ENCODE data around the gene SPAAR. TPM values are rescaled to one million over a fixed set of nuclear protein-coding genes. Genes with fewer than 3 reads are reported as not detected.
"Not testable (repeated sequence)": the region's sequence is repeated elsewhere in the genome, so short reads cannot be mapped to it uniquely, and the experiment has no call there.

Gene SPAAR
- total RNA-seq, 2 donors from 2014 or later, result 3.8 to 6.3 TPM

DNA sequence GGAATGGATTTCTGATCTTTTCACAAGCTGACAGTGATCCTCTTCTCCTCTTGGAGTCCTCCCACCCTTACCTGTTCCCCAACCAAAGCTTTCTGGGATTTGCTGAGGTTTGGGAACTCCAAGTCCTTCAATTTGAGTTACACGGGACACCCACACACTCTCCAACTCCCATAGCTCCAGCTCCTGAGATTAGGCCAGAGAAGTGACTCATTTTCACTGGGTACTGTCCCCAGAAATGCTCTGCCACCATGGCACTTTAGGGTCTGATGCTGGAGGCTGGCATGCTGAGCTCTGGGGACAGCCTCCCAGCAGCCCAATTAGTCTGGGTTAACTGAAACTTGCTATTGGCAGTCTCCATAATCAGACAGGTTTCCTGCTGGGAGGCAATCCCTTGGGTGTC, 17.2 kb upstream of the SPAAR start:
- Histone ChIP-seq H3K27me3 (no peaks in the 10 kb centered on the region), H3K4me1 (no peaks in the 10 kb centered on the region), H3K36me3 (no peaks in the 10 kb centered on the region)

DNA sequence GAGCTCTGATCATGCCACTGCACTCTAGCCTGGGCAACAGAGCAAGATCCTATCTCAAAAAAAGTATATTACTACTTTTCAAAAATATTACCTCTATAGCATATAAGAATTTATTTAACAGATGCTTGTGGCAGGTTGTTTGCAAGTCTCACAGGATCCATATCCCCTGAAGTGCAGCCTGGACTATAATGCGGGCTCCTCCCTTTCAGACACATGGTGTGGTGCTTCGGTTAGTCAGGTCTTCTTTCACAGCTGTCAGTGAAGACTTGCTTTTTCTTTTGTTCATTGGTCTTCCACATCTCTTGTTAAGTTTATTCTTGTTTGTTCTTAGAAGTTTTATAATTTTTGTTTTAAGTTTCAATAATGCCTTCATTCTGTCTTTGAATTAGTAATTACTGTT, 12.7 kb upstream of the SPAAR start:
- H3K27ac ChIP-seq, result no peak overlapping the region
- H3K27me3 ChIP-seq, result no peaks in the 10 kb centered on the region
- H3K4me1 ChIP-seq, result no peaks in the 10 kb centered on the region
- no peak overlapping the region for H3K4me3 ChIP-seq
- DNase-seq (ENCODE audit: low spot score), result no peak
- H3K9me3 ChIP-seq, result no peaks in the 10 kb centered on the region
- no peaks in the 10 kb centered on the region for H3K36me3 ChIP-seq
- TF ChIP-seq CTCF (IDR thresholded peaks at IDR 0.05), result no peak

More for the DNA sequence above, 17.2 kb upstream of the SPAAR start:
- no peaks in the 10 kb centered on the region for H3K9me3 ChIP-seq
- H3K27ac ChIP-seq, result no peak overlapping the region
- no peak for TF ChIP-seq CTCF (IDR thresholded peaks at IDR 0.05)
- H3K4me3 ChIP-seq, result no peak overlapping the region
- DNase-seq (ENCODE audit: low spot score), result no peak

- H3K36me3 ChIP-seq; DNase-seq (ENCODE audit: low spot score); H3K9me3 ChIP-seq; H3K4me1 ChIP-seq; H3K27me3 ChIP-seq; H3K4me3 ChIP-seq; H3K27ac ChIP-seq: not testable (repeated sequence)
These were observed 11.8 kb upstream of the SPAAR start for GRCh38 chr9:35897376-35898099.

DNA sequence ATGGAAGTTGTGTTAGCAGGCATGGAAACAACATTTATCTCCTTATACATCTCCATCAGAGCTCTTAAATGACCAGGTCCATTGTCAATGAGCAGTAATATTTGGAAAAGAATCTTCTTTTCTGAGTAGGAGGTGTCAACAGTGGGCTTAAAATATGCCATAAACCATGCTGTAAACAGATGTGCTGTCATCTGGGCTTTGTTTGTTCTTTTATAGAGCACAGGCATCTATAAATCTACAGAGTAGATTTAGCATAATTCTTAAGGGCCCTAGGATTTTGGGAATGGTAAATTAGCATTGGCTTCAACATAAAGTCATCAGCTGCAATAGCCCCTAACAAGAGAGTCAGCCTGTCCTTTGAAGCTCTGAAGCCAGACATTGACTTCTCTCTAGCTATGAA, 11.0 kb upstream of the SPAAR start:
- H3K27ac ChIP-seq, result no peak overlapping the region
- H3K4me3 ChIP-seq, result no peak overlapping the region
- no peaks in the 10 kb centered on the region for H3K9me3 ChIP-seq
- peaks cover 0 to 3% of the 10 kb centered on the region in 2 donors for H3K4me1 ChIP-seq
- H3K27me3 ChIP-seq, result no peaks in the 10 kb centered on the region
- no peak for DNase-seq (ENCODE audit: low spot score)
- TF ChIP-seq CTCF (IDR thresholded peaks at IDR 0.05), result no peak
- H3K36me3 ChIP-seq, result no peaks in the 10 kb centered on the region

DNA sequence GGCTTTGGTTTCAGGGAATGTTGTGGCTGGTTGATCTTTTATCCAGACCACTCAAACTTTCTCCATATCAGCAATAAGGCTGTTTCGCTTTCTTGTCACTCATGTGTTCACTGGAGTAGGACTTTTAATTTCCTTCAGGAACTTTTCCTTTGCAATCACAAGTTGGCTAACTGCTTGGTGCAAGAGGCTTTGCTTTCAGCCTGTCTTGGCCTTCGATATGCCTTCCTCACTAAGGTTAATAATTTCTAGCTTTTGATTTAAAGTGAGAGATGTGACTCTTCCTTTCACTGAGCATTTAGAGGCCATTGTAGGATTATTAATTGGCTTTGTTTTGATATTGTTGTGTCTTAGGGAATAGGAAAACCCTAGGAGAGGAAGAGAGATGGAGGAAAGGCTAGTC, 10.3 kb upstream of the SPAAR start:
- TF ChIP-seq CTCF (IDR thresholded peaks at IDR 0.05), result no peak
- no peak overlapping the region for H3K27ac ChIP-seq
- no peak overlapping the region for H3K4me3 ChIP-seq
- H3K27me3 ChIP-seq, result no peaks in the 10 kb centered on the region
- no peaks in the 10 kb centered on the region for H3K9me3 ChIP-seq
- peaks cover 0 to 4% of the 10 kb centered on the region in 2 donors for H3K4me1 ChIP-seq
- no peak for DNase-seq (ENCODE audit: low spot score)
- no peaks in the 10 kb centered on the region for H3K36me3 ChIP-seq

GRCh38 chr9:35903049-35903448, 6.2 kb upstream of the SPAAR start:
- no peak for DNase-seq (ENCODE audit: low spot score)

More at GRCh38 chr9:35903049-35903448, 6.2 kb upstream of the SPAAR start:
- Histone ChIP-seq H3K9me3 (no peaks in the 10 kb centered on the region), H3K27ac (no peak overlapping the region), H3K27me3 (no peaks in the 10 kb centered on the region), H3K4me3 (no peak overlapping the region), H3K36me3 (no peaks in the 10 kb centered on the region), H3K4me1 (peaks cover 0 to 43% of the 10 kb centered on the region in 2 donors)
- peak; percentile 57 to 83 for TF ChIP-seq CTCF (IDR thresholded peaks at IDR 0.05)
